Peyer's patch (tissue), 4 donors: ENCODE measurements around the gene P2RX6.

ENCODE experiments used
- POLR2A ChIP-seq, 2 donors: fragments of 450-650 bp; IDR thresholded peaks; one replicate each; pipeline ENCODE4 v1.5.1; 2017; ENCODE audit warnings: antibody characterized with exemption in 2 of 2, mild to moderate bottlenecking in 2 of 2, moderate library complexity in 2 of 2
- TF ChIP-seq, protein P1 (sequence below), 6 experiments: fragments of 450-650 bp in 4 of 6; fragments of 200-600 bp in 2 of 6; sonication (generic) in 1 of 6; IDR thresholded peaks; one replicate each; pipeline ENCODE4 v1.5.1; 2017 to 2019; ENCODE audit warnings: antibody characterized with exemption in 6 of 6, mild to moderate bottlenecking in 3 of 6, moderate library complexity in 1 of 6

DNA sequence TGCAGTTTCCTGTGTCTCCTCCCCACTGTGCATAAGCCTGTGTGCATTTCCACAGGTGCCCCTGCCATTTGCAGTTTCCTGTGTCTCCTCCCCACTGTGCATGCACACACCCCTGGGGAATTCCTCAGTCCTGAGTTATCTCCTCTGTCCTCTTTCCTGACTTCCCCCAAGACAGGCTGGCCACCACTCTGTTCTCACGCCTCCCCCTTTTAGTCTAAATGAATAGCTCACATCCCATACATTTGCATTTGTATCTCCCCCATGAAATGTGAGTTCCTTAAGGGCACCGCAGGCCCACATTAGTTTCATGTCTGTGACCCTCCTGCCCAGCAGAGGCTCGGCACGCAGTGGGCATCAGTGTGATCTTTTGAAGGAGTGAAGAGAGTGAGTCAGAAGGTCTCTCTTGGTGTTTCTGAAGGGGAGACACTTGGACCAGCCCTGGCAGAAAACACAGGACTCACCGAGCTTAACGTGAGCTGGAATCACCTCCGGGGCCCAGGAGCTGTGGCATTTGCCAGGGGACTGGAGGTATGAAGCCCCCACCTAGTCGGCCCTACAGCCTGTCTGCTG is 37.0 kb downstream of the P2RX6 start:
- no peak for TF ChIP-seq POLR2A (IDR thresholded peaks at IDR 0.05)
- TF ChIP-seq, protein P1, sequence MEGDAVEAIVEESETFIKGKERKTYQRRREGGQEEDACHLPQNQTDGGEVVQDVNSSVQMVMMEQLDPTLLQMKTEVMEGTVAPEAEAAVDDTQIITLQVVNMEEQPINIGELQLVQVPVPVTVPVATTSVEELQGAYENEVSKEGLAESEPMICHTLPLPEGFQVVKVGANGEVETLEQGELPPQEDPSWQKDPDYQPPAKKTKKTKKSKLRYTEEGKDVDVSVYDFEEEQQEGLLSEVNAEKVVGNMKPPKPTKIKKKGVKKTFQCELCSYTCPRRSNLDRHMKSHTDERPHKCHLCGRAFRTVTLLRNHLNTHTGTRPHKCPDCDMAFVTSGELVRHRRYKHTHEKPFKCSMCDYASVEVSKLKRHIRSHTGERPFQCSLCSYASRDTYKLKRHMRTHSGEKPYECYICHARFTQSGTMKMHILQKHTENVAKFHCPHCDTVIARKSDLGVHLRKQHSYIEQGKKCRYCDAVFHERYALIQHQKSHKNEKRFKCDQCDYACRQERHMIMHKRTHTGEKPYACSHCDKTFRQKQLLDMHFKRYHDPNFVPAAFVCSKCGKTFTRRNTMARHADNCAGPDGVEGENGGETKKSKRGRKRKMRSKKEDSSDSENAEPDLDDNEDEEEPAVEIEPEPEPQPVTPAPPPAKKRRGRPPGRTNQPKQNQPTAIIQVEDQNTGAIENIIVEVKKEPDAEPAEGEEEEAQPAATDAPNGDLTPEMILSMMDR (IDR thresholded peaks at IDR 0.05): no peak
